BE2C (cell line): ENCODE data around the gene NCBP3.
A peak's percentile ranks its signal among the peaks of the same experiment; 100 is the strongest.

ENCODE experiments used
- DNase-seq: peaks from one replicate; pipeline ENCODE4 v3.0.0-alpha.2; 2020
- H3K27me3 ChIP-seq: fragments of 250-450 bp; sonication (Bioruptor Pico); 2 replicates; pipeline ENCODE4 v1.5.1; 2020; ENCODE audit warnings: mild to moderate bottlenecking
- H3K36me3 ChIP-seq: fragments of 250-450 bp; sonication (Bioruptor Pico); 2 replicates; pipeline ENCODE4 v1.5.1; 2020; ENCODE audit warnings: mild to moderate bottlenecking
- H3K4me1 ChIP-seq: fragments of 250-450 bp; sonication (Bioruptor Pico); 2 replicates; pipeline ENCODE4 v1.5.1; 2020
- H3K4me3 ChIP-seq: 2 replicates; pipeline ENCODE4 v1.5.1; 2011; ENCODE audit warnings: low read depth, low read length
- H3K9me3 ChIP-seq: fragments of 250-450 bp; sonication (Bioruptor Pico); 2 replicates; pipeline ENCODE4 v1.5.1; 2020
- CTCF ChIP-seq: IDR thresholded peaks from 2 replicates; pipeline ENCODE4 v1.5.1; 2012; ENCODE audit warnings: mild to moderate bottlenecking, low read depth, low read length

The NCBP3 gene

GRCh38 chr17:3835410-3836229 lies 10.4 kb downstream of the NCBP3 start:
- no peak for DNase-seq
- Histone ChIP-seq H3K27me3 (no peaks in the 10 kb centered on the region), H3K4me3 (no peak overlapping the region), H3K4me1 (no peaks in the 10 kb centered on the region), H3K36me3 (no peaks in the 10 kb centered on the region; the same call in none of the 2 replicates), H3K9me3 (no peaks in the 10 kb centered on the region)
- no peak for TF ChIP-seq CTCF

DNA sequence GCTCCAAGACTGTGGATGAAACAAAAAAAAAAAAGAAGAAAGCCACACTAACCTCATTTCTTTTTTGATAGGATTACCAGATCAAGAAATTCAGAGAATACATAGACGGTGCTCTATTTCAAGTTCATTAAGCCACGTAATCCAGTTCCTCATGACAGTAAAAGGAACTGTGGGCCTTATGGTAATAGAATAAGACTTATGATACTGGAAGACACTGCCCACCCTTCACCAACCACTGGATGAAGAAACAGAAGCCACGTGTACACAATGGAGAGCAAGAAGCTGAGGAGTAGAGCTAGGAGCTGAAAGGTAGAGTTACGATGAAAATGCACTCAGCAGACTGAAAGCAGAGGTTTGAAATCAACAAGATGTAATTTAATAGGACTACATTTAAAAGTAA lies 11.2 kb downstream of the NCBP3 start:
- no peaks in the 10 kb centered on the region for H3K27me3 ChIP-seq
- H3K4me1 ChIP-seq: no peaks in the 10 kb centered on the region
- H3K36me3 ChIP-seq: no peaks in the 10 kb centered on the region; the same call in none of the 2 replicates
- H3K4me3 ChIP-seq: no peak overlapping the region
- H3K9me3 ChIP-seq: no peaks in the 10 kb centered on the region
- TF ChIP-seq CTCF: no peak
- DNase-seq: no peak

GRCh38 chr17:3828852-3829232 lies 17.2 kb downstream of the NCBP3 start:
- Histone ChIP-seq H3K9me3 (no peaks in the 10 kb centered on the region), H3K4me1 (no peaks in the 10 kb centered on the region), H3K36me3 (peaks cover 8% of the 10 kb centered on the region), H3K4me3 (no peak overlapping the region), H3K27me3 (no peaks in the 10 kb centered on the region)
- TF ChIP-seq CTCF: no peak
- no peak for DNase-seq

DNA sequence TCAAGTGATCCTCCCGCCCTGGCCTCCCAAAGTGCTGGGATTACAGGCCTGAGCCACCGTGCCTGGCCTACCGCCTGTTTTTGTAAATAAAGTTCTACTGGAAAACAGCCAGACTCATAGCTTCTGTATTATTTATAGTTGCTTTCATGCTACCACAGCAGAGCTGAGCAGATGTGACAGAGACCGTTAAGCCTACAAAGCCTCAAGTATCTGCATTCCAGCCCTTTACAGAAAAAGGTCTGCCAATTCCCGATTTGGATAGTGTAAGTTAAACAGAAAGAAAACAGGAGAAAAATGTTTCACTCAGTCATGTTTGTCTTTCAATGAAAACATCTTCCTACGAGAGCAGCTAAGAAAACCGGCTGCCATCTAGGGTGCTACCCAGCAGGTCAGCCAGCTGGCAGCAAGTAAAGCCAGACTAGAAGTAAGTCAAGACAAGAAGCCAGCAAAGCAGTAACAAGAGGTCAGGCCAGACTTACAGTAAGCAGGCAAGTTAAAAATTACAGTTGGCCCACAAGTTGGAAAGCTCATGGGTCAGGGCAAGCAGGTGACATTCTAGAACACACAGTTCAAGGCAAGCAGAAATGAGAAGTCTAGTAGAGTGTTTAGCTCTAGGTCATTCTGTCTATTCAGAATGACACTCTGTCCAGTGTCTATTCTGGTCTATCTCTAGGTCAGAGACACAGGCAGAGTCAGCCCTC lies 17.7 kb downstream of the NCBP3 start:
- H3K9me3 ChIP-seq: no peaks in the 10 kb centered on the region
- H3K27me3 ChIP-seq: no peaks in the 10 kb centered on the region
- H3K4me1 ChIP-seq: no peaks in the 10 kb centered on the region
- no peak for TF ChIP-seq CTCF
- no peak overlapping the region for H3K4me3 ChIP-seq
- peaks cover 8% of the 10 kb centered on the region for H3K36me3 ChIP-seq
- no peak for DNase-seq

DNA sequence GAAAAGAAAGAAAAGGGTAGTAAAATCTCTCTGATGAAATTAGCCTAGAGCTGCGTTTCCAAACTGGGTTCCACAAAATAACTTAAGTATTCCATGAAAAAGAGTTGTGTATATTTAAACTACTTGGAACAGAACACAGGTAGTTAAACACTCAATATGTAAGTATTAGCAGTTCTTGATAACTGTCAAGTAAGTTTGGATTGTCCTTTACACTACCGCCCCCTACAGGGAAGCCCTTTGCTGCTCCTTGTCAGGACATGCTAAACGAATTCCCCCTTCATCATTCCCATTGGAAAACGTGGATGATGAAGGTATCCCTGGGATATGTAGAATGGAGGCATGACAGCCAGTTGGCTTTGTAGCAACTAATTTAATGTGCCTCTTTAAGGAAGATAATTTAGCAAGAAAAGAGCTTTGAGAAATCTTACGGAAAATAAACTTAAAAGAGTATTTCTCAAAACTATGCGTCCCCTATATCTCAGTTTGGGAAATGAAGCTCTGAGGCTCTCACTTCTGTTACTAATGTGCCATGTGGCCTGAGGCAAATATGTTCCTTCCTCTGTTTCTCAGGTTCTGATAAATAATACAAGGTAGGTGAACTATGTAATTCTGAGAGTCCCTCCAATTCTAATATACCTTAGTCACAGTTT lies 18.8 kb downstream of the NCBP3 start:
- H3K4me1 ChIP-seq: no peaks in the 10 kb centered on the region
- TF ChIP-seq CTCF: peak; percentile 79
- peaks cover 8% of the 10 kb centered on the region for H3K36me3 ChIP-seq
- H3K9me3 ChIP-seq: no peaks in the 10 kb centered on the region
- peak; percentile 72 for DNase-seq
- H3K4me3 ChIP-seq: no peak overlapping the region
- H3K27me3 ChIP-seq: no peaks in the 10 kb centered on the region
